HEK293 (cell line): ENCODE measurements around the gene SLC25A1.
"Not testable (repeated sequence)": the region's sequence is repeated elsewhere in the genome, so short reads cannot be mapped to it uniquely, and the experiment has no call there.

Source experiments
- EGR2 ChIP-seq: fragments of 450-650 bp; formaldehyde crosslinking; IDR thresholded peaks from 2 replicates; pipeline ENCODE4 v1.5.1; 2016; ENCODE audit warnings: low read depth, missing biosample characterization, missing genetic modification characterization
- PBX3 ChIP-seq: sonication (generic); formaldehyde crosslinking; IDR thresholded peaks from 2 replicates; pipeline ENCODE4 v1.8.1; 2022; ENCODE audit warnings: mild to moderate bottlenecking, moderate library complexity, missing genetic modification reagents
- ZNF24 ChIP-seq: fragments of 450-650 bp; formaldehyde crosslinking; IDR thresholded peaks from 2 replicates; pipeline ENCODE4 v1.5.1; 2016; ENCODE audit warnings: missing biosample characterization, missing genetic modification characterization
- ZNF266 ChIP-seq: fragments of 450-650 bp; formaldehyde crosslinking; IDR thresholded peaks from 2 replicates; pipeline ENCODE4 v1.5.1; 2016; ENCODE audit warnings: missing biosample characterization, missing genetic modification characterization, low read depth
- ZNF707 ChIP-seq: fragments of 450-650 bp; formaldehyde crosslinking; IDR thresholded peaks from 2 replicates; pipeline ENCODE4 v1.5.1; 2016; ENCODE audit warnings: missing biosample characterization, missing genetic modification characterization
- ZSCAN23 ChIP-seq: fragments of 450-650 bp; formaldehyde crosslinking; IDR thresholded peaks from 2 replicates; pipeline ENCODE4 v1.5.1; 2016; ENCODE audit warnings: missing biosample characterization, missing genetic modification characterization
- TF ChIP-seq, protein P1 (sequence below): fragments of 450-650 bp; formaldehyde crosslinking; IDR thresholded peaks from 2 replicates; pipeline ENCODE4 v1.5.1; 2016; ENCODE audit warnings: missing biosample characterization, missing genetic modification characterization
- TF ChIP-seq, protein P2 (sequence below): fragments of 450-650 bp; formaldehyde crosslinking; IDR thresholded peaks from 2 replicates; pipeline ENCODE4 v1.5.1; 2016; ENCODE audit warnings: missing biosample characterization, missing genetic modification characterization, low read depth

- TF ChIP-seq, protein P1, sequence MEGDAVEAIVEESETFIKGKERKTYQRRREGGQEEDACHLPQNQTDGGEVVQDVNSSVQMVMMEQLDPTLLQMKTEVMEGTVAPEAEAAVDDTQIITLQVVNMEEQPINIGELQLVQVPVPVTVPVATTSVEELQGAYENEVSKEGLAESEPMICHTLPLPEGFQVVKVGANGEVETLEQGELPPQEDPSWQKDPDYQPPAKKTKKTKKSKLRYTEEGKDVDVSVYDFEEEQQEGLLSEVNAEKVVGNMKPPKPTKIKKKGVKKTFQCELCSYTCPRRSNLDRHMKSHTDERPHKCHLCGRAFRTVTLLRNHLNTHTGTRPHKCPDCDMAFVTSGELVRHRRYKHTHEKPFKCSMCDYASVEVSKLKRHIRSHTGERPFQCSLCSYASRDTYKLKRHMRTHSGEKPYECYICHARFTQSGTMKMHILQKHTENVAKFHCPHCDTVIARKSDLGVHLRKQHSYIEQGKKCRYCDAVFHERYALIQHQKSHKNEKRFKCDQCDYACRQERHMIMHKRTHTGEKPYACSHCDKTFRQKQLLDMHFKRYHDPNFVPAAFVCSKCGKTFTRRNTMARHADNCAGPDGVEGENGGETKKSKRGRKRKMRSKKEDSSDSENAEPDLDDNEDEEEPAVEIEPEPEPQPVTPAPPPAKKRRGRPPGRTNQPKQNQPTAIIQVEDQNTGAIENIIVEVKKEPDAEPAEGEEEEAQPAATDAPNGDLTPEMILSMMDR, result not testable (repeated sequence)
- TF ChIP-seq ZNF24 (tag by site-specific recombination); EGR2 (tag by site-specific recombination); ZNF707 (tag by site-specific recombination); ZSCAN23 (tag by site-specific recombination); PBX3; ZNF266 (tag by site-specific recombination): not testable (repeated sequence)
- TF ChIP-seq, protein P2, sequence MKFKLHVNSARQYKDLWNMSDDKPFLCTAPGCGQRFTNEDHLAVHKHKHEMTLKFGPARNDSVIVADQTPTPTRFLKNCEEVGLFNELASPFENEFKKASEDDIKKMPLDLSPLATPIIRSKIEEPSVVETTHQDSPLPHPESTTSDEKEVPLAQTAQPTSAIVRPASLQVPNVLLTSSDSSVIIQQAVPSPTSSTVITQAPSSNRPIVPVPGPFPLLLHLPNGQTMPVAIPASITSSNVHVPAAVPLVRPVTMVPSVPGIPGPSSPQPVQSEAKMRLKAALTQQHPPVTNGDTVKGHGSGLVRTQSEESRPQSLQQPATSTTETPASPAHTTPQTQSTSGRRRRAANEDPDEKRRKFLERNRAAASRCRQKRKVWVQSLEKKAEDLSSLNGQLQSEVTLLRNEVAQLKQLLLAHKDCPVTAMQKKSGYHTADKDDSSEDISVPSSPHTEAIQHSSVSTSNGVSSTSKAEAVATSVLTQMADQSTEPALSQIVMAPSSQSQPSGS (tag by site-specific recombination), result not testable (repeated sequence)
Measured at GRCh38 chr22:19158649-19159048, 19.9 kb downstream of the SLC25A1 start.
